Activated B cell treated with CpG ODN at 0.5 μM for 24 hours (primary cell): ENCODE results near the gene DARS1. TPM values are rescaled to one million over a fixed set of nuclear protein-coding genes. Genes with fewer than 3 reads are reported as not detected.

Source experiments
- ATAC-seq: fragments of 200-7000 bp; cut with Tn5 transposase; one replicate; pipeline ENCODE4 v1.10.0; 2021; ENCODE audit warnings: low read depth, mild to moderate bottlenecking, moderate library complexity
- CTCF ChIA-PET: fragments of 350-600 bp; sonication (Branson Sonifier 250); formaldehyde crosslinking; loops from one replicate; lab custom pipeline; 2021; ENCODE audit warnings: antibody characterized with exemption; lab: Charles Lee
- POLR2A ChIA-PET: fragments of 350-600 bp; sonication (Branson Sonifier 250); formaldehyde crosslinking; loops from one replicate; lab custom pipeline; 2021; ENCODE audit warnings: antibody characterized with exemption; lab: Charles Lee
- DNase-seq: peaks from one replicate; pipeline ENCODE4 v3.0.0; 2022
- H3K27ac Mint-ChIP-seq: one replicate; pipeline ENCODE4 v1.8.0; 2020; ENCODE audit warnings: mixed read lengths
- H3K27me3 Mint-ChIP-seq: one replicate; pipeline ENCODE4 v1.8.0; 2021; ENCODE audit warnings: mixed read lengths
- H3K36me3 Mint-ChIP-seq: one replicate; pipeline ENCODE4 v1.8.0; 2021; ENCODE audit warnings: low read depth, mixed read lengths
- H3K4me1 Mint-ChIP-seq: one replicate; pipeline ENCODE4 v1.8.0; 2021; ENCODE audit warnings: mixed read lengths
- H3K4me3 Mint-ChIP-seq: one replicate; pipeline ENCODE4 v1.8.0; 2020; ENCODE audit warnings: mild to moderate bottlenecking, mixed read lengths
- H3K9me3 Mint-ChIP-seq: one replicate; pipeline ENCODE4 v1.8.0; 2020; ENCODE audit warnings: mixed read lengths
- CTCF ChIP-seq: fragments of 200-600 bp; IDR thresholded peaks from one replicate; pipeline ENCODE4 v1.8.0; 2022; ENCODE audit warnings: antibody characterized with exemption, mild to moderate bottlenecking
- intact Hi-C: fragments of 100-400 bp; cut with micrococcal nuclease; formaldehyde crosslinking; loops from one replicate; pipeline ENCODE4 v1.15.1; 2024
- total RNA-seq: library from RNA; stranded (reverse); gene quantifications from 2 replicates; pipeline ENCODE4 v1.2.3, GENCODE V29; 2022

The DARS1 gene
- total RNA-seq, 1 donor from 2014 or later = 96.3 TPM

DNA sequence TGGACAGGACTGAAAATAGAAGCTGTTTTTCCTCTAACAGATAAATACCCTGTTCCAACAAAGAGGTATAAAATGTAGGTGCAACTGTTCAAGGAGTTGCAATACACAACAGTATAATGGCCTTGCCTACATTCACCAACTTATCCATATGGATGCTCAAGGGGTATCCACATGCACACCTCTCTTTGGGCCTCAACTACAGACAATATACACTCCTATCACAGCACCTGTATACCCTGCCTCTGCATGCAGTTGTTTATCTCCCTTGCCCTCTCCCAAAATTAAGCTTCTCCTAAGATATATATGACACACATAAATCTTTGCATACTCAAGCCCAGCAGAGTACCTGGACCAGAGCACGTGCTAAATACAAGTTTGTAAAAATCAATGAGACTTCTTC, 37.3 kb downstream of the DARS1 start:
- DNase-seq (no peak), ATAC-seq (no peak)
- no peak overlapping the region for H3K4me3 Mint-ChIP-seq
- no peaks in the 10 kb centered on the region for H3K9me3 Mint-ChIP-seq
- CTCF ChIA-PET = interaction anchor here (1.2 kb wide), 1 partner anchor 259 kb away, joined by 3 read pairs; no protein-coding TSS in a partner anchor
- POLR2A ChIA-PET = interaction anchor here (0.7 to 1.3 kb wide), 2 partner anchors 171 to 434 kb away, joined by 3 to 10 read pairs; no protein-coding TSS in a partner anchor
- no peak for TF ChIP-seq CTCF
- H3K36me3 Mint-ChIP-seq = peaks cover 55% of the 10 kb centered on the region
- intact Hi-C loops = loop anchor here (5.0 kb wide), 1 partner anchor 39 kb away; the partner anchor contains the start of gene DARS1
- H3K27ac Mint-ChIP-seq = peak overlapping the region; percentile 75
- H3K27me3 Mint-ChIP-seq = no peaks in the 10 kb centered on the region
- peaks cover 50% of the 10 kb centered on the region for H3K4me1 Mint-ChIP-seq

GRCh38 chr2:135947483-135947882, 37.9 kb downstream of the DARS1 start:
- intact Hi-C loops = loop anchor here (5.0 kb wide), 1 partner anchor 40 kb away; the partner anchor contains the start of gene DARS1
- H3K9me3 Mint-ChIP-seq = no peaks in the 10 kb centered on the region
- H3K27ac Mint-ChIP-seq = no peak overlapping the region

DNA sequence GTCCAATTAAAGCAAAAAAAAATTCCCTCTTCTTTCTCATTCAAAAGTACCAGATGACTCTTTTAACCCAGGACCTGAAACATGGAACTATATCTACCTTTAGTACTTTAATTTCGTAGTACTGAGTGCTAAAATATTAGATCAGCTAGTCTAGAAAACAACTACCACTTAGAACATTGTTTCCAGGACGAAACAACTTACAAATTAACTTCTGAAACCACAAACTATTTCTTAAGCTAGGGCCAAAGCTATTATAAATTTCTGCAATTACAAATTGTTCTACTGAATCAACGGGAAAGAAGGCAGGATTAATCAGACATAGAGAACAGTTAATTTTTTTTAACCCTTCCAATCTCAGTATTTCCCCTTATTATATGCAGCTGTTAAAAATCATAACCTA, 39.9 kb downstream of the DARS1 start:
- Mint-ChIP-seq H3K4me3 (no peak overlapping the region), H3K36me3 (peaks cover 56% of the 10 kb centered on the region), H3K4me1 (peaks cover 42% of the 10 kb centered on the region), H3K27me3 (no peaks in the 10 kb centered on the region), H3K27ac (no peak overlapping the region), H3K9me3 (no peaks in the 10 kb centered on the region)
- ChIA-PET POLR2A (no interaction called here), CTCF (interaction anchor here (1.1 kb wide), 2 partner anchors 52 to 439 kb away, joined by 3 read pairs; no protein-coding TSS in a partner anchor)
- intact Hi-C loops = loop anchor here (5.0 kb wide), 1 partner anchor 42 kb away; the partner anchor contains the start of gene DARS1
- ATAC-seq = no peak
- no peak for TF ChIP-seq CTCF
- DNase-seq = no peak

More at GRCh38 chr2:135947483-135947882, 37.9 kb downstream of the DARS1 start:
- peaks cover 50% of the 10 kb centered on the region for H3K4me1 Mint-ChIP-seq
- POLR2A ChIA-PET = interaction anchor here (0.6 kb wide), 1 partner anchor 8 kb away, joined by 3 read pairs; no protein-coding TSS in a partner anchor
- ATAC-seq (no peak), DNase-seq (no peak)
- CTCF ChIA-PET = interaction anchor here (1.2 kb wide), 2 partner anchors 9 to 259 kb away, joined by 3 to 4 read pairs; no protein-coding TSS in a partner anchor
- H3K36me3 Mint-ChIP-seq = peaks cover 54% of the 10 kb centered on the region
- H3K27me3 Mint-ChIP-seq = no peaks in the 10 kb centered on the region
- no peak overlapping the region for H3K4me3 Mint-ChIP-seq
- no peak for TF ChIP-seq CTCF

GRCh38 chr2:135944625-135945024, 40.8 kb downstream of the DARS1 start:
- intact Hi-C loops = loop anchor here (5.0 kb wide), 1 partner anchor 43 kb away; the partner anchor contains the start of gene DARS1
- ATAC-seq (no peak), DNase-seq (no peak)
- peaks cover 60% of the 10 kb centered on the region for H3K36me3 Mint-ChIP-seq
- H3K27me3 Mint-ChIP-seq = no peaks in the 10 kb centered on the region
- peaks cover 43% of the 10 kb centered on the region for H3K4me1 Mint-ChIP-seq
- H3K27ac Mint-ChIP-seq = no peak overlapping the region
- POLR2A ChIA-PET = no interaction called here
- TF ChIP-seq CTCF = no peak
- CTCF ChIA-PET = no interaction called here
- H3K4me3 Mint-ChIP-seq = no peak overlapping the region
- no peaks in the 10 kb centered on the region for H3K9me3 Mint-ChIP-seq

DNA sequence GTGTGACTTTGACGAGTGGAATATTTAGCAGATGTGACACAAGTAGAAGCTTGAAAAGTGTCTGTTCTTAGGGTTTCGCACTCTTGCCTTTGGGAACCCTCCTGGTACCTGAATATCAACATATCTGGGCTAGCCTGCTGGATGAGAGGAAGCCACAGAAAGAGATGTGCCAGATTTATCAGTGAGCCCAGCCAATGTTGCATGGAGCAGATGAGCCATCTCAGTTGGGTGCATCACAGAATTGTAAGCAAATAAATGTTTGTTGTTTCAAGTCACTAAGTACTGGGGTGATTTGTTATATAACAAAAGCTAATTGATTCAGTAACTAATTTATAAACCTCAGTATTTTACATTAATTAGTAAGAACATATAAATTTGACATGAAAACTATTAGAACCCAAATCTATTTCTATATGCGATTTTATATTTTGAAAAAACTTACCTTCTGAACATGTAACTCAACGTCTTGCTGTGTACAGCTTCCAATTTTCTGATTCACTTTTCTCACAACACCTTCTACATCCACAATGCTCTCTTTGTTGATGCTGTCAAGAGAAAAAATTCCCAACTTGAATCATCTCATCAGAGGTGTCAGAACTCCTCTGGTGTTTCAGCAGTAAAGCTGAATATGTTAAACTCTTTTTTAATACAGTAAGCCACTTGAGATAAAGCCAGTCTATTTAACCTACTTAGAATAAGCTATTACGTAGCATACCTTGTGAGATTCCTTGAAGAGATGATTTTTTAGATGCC, 42.3 kb downstream of the DARS1 start:
- intact Hi-C loops = no loop called here
- Mint-ChIP-seq H3K27ac (peak overlapping the region; percentile 30), H3K27me3 (no peaks in the 10 kb centered on the region), H3K4me3 (no peak overlapping the region), H3K36me3 (peaks cover 67% of the 10 kb centered on the region), H3K4me1 (peaks cover 40% of the 10 kb centered on the region), H3K9me3 (no peaks in the 10 kb centered on the region)
- ChIA-PET POLR2A (interaction anchor here (1.1 kb wide), 1 partner anchor 437 kb away, joined by 3 read pairs; no protein-coding TSS in a partner anchor), CTCF (interaction anchor here (0.9 to 1.1 kb wide), 2 partner anchors 35 to 54 kb away, joined by 3 read pairs; no protein-coding TSS in a partner anchor)
- ATAC-seq (no peak), DNase-seq (no peak)
- TF ChIP-seq CTCF = no peak
